SK-N-SH (cell line): Measurements from ENCODE around the gene TGM2. TPM values are rescaled to one million over a fixed set of nuclear protein-coding genes. Genes with fewer than 3 reads are reported as not detected.

Experiments used
- CTCF ChIA-PET: fragments of 300-600, 350-600 bp; formaldehyde crosslinking; extraction: SDS; loops from one replicate; lab custom pipeline; 2021; lab: Yijun Ruan, JAX
- POLR2A ChIA-PET: fragments of 350-600 bp; sonication (Branson Sonifier 250); formaldehyde crosslinking; extraction: SDS; loops from one replicate; lab custom pipeline; 2020; ENCODE audit warnings: antibody characterized with exemption, inconsistent platforms; lab: Yijun Ruan, JAX
- DNase-seq: peaks from one replicate; pipeline ENCODE4 v3.0.0; 2012
- H2AFZ ChIP-seq: fragments of 200-600 bp; sonication (generic); 2 replicates; pipeline ENCODE4 v1.8.1; 2016; ENCODE audit warnings: antibody characterized with exemption, mild to moderate bottlenecking, low read depth
- H3F3A ChIP-seq: fragments of 200-600 bp; sonication (generic); replicated peaks from 2 replicates; pipeline ENCODE3; 2016; ENCODE audit warnings: antibody characterized with exemption, mild to moderate bottlenecking; ENCODE audit not compliant: insufficient read depth
- H3K27ac ChIP-seq, 2 experiments: fragments of 200-500 bp in 1 of 2; fragments of 200-600 bp in 1 of 2; sonication (Bioruptor generic) in 1 of 2; sonication (generic), shearing (Covaris generic) in 1 of 2; 2 replicates each; pipeline versions ENCODE4 v1.5.1 to v1.6.1; 2014 to 2016; ENCODE audit warnings: low read depth in 2 of 2, inconsistent platforms in 1 of 2, low read length in 1 of 2, mild to moderate bottlenecking in 1 of 2, mixed read lengths in 1 of 2
- H3K27me3 ChIP-seq: fragments of 200-600 bp; sonication (generic), shearing (Covaris generic); 2 replicates; pipeline ENCODE4 v1.6.1; 2016; ENCODE audit warnings: mixed run types; ENCODE audit not compliant: insufficient read depth
- H3K36me3 ChIP-seq, 2 experiments: fragments of 200-500 bp in 1 of 2; fragments of 200-600 bp in 1 of 2; sonication (Bioruptor generic) in 1 of 2; sonication (generic) in 1 of 2; replicated peaks in 1 of 2; 2 replicates each; pipeline versions ENCODE3 to v1.5.1; 2014 to 2016; ENCODE audit warnings: low read length in 1 of 2, mild to moderate bottlenecking in 1 of 2; ENCODE audit not compliant: insufficient read depth in 2 of 2, control insufficient read depth in 1 of 2
- H3K4me1 ChIP-seq, 2 experiments: fragments of 200-500 bp in 1 of 2; fragments of 200-600 bp in 1 of 2; sonication (Bioruptor generic) in 1 of 2; sonication (generic), shearing (Covaris generic) in 1 of 2; 2 replicates each; pipeline versions ENCODE4 v1.5.1 to v1.6.1; 2014 to 2016; ENCODE audit warnings: low read depth in 1 of 2, low read length in 1 of 2, mixed run types in 1 of 2; ENCODE audit not compliant: insufficient read depth in 2 of 2, control insufficient read depth in 1 of 2
- H3K4me2 ChIP-seq: fragments of 200-600 bp; sonication (generic), shearing (Covaris generic); 2 replicates; pipeline ENCODE4 v1.6.1; 2017; ENCODE audit warnings: mixed run types
- H3K4me3 ChIP-seq, 2 experiments: fragments of 200-500 bp in 1 of 2; fragments of 200-600 bp in 1 of 2; sonication (Bioruptor generic) in 1 of 2; sonication (generic), shearing (Covaris generic) in 1 of 2; 2 replicates each; pipeline versions ENCODE4 v1.5.1 to v1.8.1; 2014 to 2016; ENCODE audit warnings: low read depth in 2 of 2, inconsistent platforms in 1 of 2, low read length in 1 of 2, mild to moderate bottlenecking in 1 of 2, mixed read lengths in 1 of 2, moderate library complexity in 1 of 2
- H3K79me2 ChIP-seq: fragments of 200-600 bp; sonication (generic); 2 replicates; pipeline ENCODE4 v1.8.1; 2017; ENCODE audit warnings: mild to moderate bottlenecking; ENCODE audit not compliant: insufficient read depth
- H3K9ac ChIP-seq: fragments of 200-600 bp; sonication (generic); 2 replicates; pipeline ENCODE4 v1.6.1; 2017; ENCODE audit warnings: mixed run types
- H3K9me2 ChIP-seq: fragments of 200-600 bp; sonication (generic); 2 replicates; pipeline ENCODE4 v1.6.1; 2017; ENCODE audit warnings: mixed run types
- H3K9me3 ChIP-seq: fragments of 200-600 bp; sonication (generic); 2 replicates; pipeline ENCODE4 v1.6.1; 2017; ENCODE audit warnings: mixed run types, mild to moderate bottlenecking, moderate library complexity
- H4K20me1 ChIP-seq: fragments of 200-600 bp; sonication (generic); 2 replicates; pipeline ENCODE4 v1.6.1; 2017; ENCODE audit warnings: mild to moderate bottlenecking, mixed run types; ENCODE audit not compliant: insufficient read depth
- CHD2 ChIP-seq: fragments of 150-350 bp; IDR thresholded peaks from 2 replicates; pipeline ENCODE4 v1.6.1; 2018; ENCODE audit warnings: low read length; ENCODE audit not compliant: partially characterized antibody
- EP300 ChIP-seq, 2 experiments: IDR thresholded peaks; 2 replicates each; pipeline versions ENCODE4 v1.4.0 to v1.6.1; 2012; ENCODE audit warnings: borderline replicate concordance in 1 of 2, low read depth in 1 of 2, low read length in 1 of 2
- FOSL2 ChIP-seq: IDR thresholded peaks from 2 replicates; pipeline ENCODE4 v1.4.0; 2012; ENCODE audit warnings: low read depth, mild to moderate bottlenecking, moderate library complexity, borderline replicate concordance
- FOXJ3 ChIP-seq: sonication (generic); formaldehyde crosslinking; IDR thresholded peaks from 2 replicates; pipeline ENCODE4 v1.5.1; 2020; ENCODE audit warnings: mild to moderate bottlenecking, missing genetic modification reagents
- GABPA ChIP-seq: IDR thresholded peaks from 2 replicates; pipeline ENCODE4 v1.4.0; 2012; ENCODE audit warnings: low read depth, mild to moderate bottlenecking
- GATA2 ChIP-seq: sonication (generic); formaldehyde crosslinking; IDR thresholded peaks from 2 replicates; pipeline ENCODE4 v1.5.0; 2020; ENCODE audit warnings: mild to moderate bottlenecking, missing genetic modification reagents
- IRF3 ChIP-seq: fragments of 150-350 bp; IDR thresholded peaks from 2 replicates; pipeline ENCODE4 v1.6.1; 2016; ENCODE audit warnings: mild to moderate bottlenecking, low read depth, low read length
- MAX ChIP-seq: IDR thresholded peaks from 2 replicates; pipeline ENCODE4 v1.4.0; 2012; ENCODE audit warnings: low read depth
- MEF2A ChIP-seq: IDR thresholded peaks from 2 replicates; pipeline ENCODE4 v1.4.0; 2012; ENCODE audit warnings: low read depth, borderline replicate concordance
- NFIC ChIP-seq: IDR thresholded peaks from 2 replicates; pipeline ENCODE4 v1.4.0; 2012; ENCODE audit warnings: borderline replicate concordance
- NRF1 ChIP-seq: IDR thresholded peaks from 2 replicates; pipeline ENCODE4 v1.6.1; 2012; ENCODE audit warnings: low read depth, mild to moderate bottlenecking, low read length
- RAD21 ChIP-seq: IDR thresholded peaks from 2 replicates; pipeline ENCODE4 v1.6.1; 2012; ENCODE audit warnings: mild to moderate bottlenecking, low read length
- RCOR1 ChIP-seq: fragments of 150-350 bp; IDR thresholded peaks from 2 replicates; pipeline ENCODE4 v1.6.1; 2017; ENCODE audit warnings: antibody characterized with exemption, low read length
- REST ChIP-seq: IDR thresholded peaks from 2 replicates; pipeline ENCODE4 v1.6.1; 2012; ENCODE audit warnings: mild to moderate bottlenecking, low read depth, low read length, moderate library complexity
- RFX5 ChIP-seq: IDR thresholded peaks from 2 replicates; pipeline ENCODE4 v1.6.1; 2012; ENCODE audit warnings: mild to moderate bottlenecking, improper control_type of control experiment, low read length
- SIN3A ChIP-seq: IDR thresholded peaks from 2 replicates; pipeline ENCODE4 v1.6.1; 2012; ENCODE audit warnings: low read depth, mild to moderate bottlenecking, low read length, moderate library complexity, borderline replicate concordance
- SMC3 ChIP-seq: IDR thresholded peaks from 2 replicates; pipeline ENCODE4 v1.6.1; 2012; ENCODE audit warnings: low read depth, low read length, improper control_type of control experiment
- TEAD4 ChIP-seq: IDR thresholded peaks from 2 replicates; pipeline ENCODE4 v1.4.0; 2012; ENCODE audit warnings: mild to moderate bottlenecking, borderline replicate concordance; ENCODE audit not compliant: insufficient read depth
- USF2 ChIP-seq: fragments of 150-350 bp; IDR thresholded peaks from 2 replicates; pipeline ENCODE4 v1.6.1; 2017; ENCODE audit warnings: antibody characterized with exemption, low read length, low read depth, borderline replicate concordance
- YY1 ChIP-seq: IDR thresholded peaks from 2 replicates; pipeline ENCODE4 v1.4.0; 2012; ENCODE audit warnings: low read depth, mild to moderate bottlenecking
- WGBS: methylation state at CpG from one replicate; pipeline ENCODE4 v1.1.6; 2017; ENCODE audit warnings: low lambda C conversion rate; 5-methylcytosine and 5-hydroxymethylcytosine counted together
- polyA plus RNA-seq, 3 experiments: library from polyadenylated mRNA; depleted of rRNA; stranded (reverse); fragments of >200 nt; gene quantifications; 2 replicates each; pipeline ENCODE4 v1.2.3, GENCODE V29; 2012
- TF ChIP-seq, protein P1 (sequence below): IDR thresholded peaks from 2 replicates; pipeline ENCODE4 v1.4.0; 2012; ENCODE audit warnings: low read depth, borderline replicate concordance
- TF ChIP-seq, protein P2 (sequence below): IDR thresholded peaks from 2 replicates; pipeline ENCODE4; 2012
- TF ChIP-seq, protein P3 (sequence below): fragments of 200-600 bp; sonication (generic); IDR thresholded peaks from 2 replicates; pipeline ENCODE4 v1.6.1; 2017; ENCODE audit warnings: antibody characterized with exemption, mild to moderate bottlenecking, moderate library complexity

Gene TGM2
- polyA plus RNA-seq, 1 of the 3 experiments (the other 2 are of a cell fraction), result 676 TPM

DNA sequence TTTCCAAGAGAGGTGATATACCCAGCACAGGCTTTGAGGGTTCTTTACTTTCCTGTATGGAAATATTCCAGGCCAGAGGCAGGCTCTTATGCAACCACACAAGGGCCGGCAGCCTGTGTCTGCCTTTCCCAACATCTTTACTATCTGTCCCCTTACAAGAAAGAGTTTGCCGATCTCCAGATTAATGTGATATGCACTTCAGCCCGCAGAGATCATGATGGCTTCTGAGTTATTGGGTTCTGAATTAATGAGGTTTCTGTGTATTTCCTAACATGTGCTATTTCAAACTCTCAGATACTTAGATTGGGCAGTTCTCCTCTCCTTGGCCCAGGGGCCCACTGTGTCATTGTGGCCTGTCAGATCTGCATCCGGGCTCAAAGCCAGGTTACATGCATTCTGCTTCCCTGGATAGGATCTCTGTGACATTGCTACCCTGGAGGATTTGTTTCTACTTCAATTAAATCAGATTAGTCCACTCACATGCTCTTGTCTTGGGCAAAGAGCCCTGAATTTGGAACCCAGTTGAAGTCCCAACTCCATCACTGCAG is 56.6 kb downstream of the TGM2 start:
- H3K79me2 ChIP-seq, result no peaks in the 10 kb centered on the region
- no peaks in the 10 kb centered on the region for H3K36me3 ChIP-seq
- H3K9me2 ChIP-seq, result no peaks in the 10 kb centered on the region
- H3K4me3 ChIP-seq, result no peak overlapping the region
- H4K20me1 ChIP-seq, result no peaks in the 10 kb centered on the region; the same call in 1 of the 2 replicates
- DNase-seq, result peak; percentile 76
- H3K27ac ChIP-seq, result peak overlapping the region; percentile 96 to 98
- H3F3A ChIP-seq, result peaks cover 37% of the 10 kb centered on the region
- H3K4me2 ChIP-seq, result peak overlapping the region; percentile 68
- ChIA-PET POLR2A (interaction anchor here (1.1 to 2.0 kb wide), 2 partner anchors 41 to 44 kb away, joined by 3 to 6 read pairs; no protein-coding TSS in a partner anchor), CTCF (interaction anchor here (1.0 to 7.0 kb wide), 6 partner anchors 18 to 113 kb away, joined by 3 to 44 read pairs (median 8); partner anchors contain the start of gene TGM2)
- H3K27me3 ChIP-seq, result no peaks in the 10 kb centered on the region
- H3K4me1 ChIP-seq, result peaks cover 34 to 44% of the 10 kb centered on the region in 2 experiments
- H2AFZ ChIP-seq, result no peak overlapping the region
- peak overlapping the region; percentile 3; the same call in 1 of the 2 replicates for H3K9ac ChIP-seq
- no peaks in the 10 kb centered on the region for H3K9me3 ChIP-seq
- 19% methylated on average over 4 of the region's 4 CpGs for WGBS
- no peak for TF ChIP-seq RFX5
- TF ChIP-seq RAD21, result peak; percentile 31; the same call in 1 of the 2 replicates
- TF ChIP-seq RCOR1, result peak; percentile 62
- no peak for TF ChIP-seq MEF2A
- TF ChIP-seq CHD2, result no peak
- peak in 1 of 2 experiments; percentile 96; a peak in 2 of 4 replicates for TF ChIP-seq EP300 (IDR thresholded peaks at IDR 0.05; ENCODE audit: borderline replicate concordance in 1 of 2, low read depth in 1 of 2, low read length in 1 of 2)
- no peak; the same call in none of the 2 replicates for TF ChIP-seq FOXJ3 (CRISPR knock-in tag)
- TF ChIP-seq REST, result no peak
- peak; percentile 86 for TF ChIP-seq NFIC
- peak; percentile 74 for TF ChIP-seq GATA2
- no peak for TF ChIP-seq USF2
- peak; percentile 33; the same call in 1 of the 2 replicates for TF ChIP-seq MAX
- no peak for TF ChIP-seq IRF3
- TF ChIP-seq, protein P1, sequence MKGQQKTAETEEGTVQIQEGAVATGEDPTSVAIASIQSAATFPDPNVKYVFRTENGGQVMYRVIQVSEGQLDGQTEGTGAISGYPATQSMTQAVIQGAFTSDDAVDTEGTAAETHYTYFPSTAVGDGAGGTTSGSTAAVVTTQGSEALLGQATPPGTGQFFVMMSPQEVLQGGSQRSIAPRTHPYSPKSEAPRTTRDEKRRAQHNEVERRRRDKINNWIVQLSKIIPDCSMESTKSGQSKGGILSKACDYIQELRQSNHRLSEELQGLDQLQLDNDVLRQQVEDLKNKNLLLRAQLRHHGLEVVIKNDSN, result no peak
- no peak for TF ChIP-seq GABPA
- TF ChIP-seq YY1, result no peak
- TF ChIP-seq, protein P2, sequence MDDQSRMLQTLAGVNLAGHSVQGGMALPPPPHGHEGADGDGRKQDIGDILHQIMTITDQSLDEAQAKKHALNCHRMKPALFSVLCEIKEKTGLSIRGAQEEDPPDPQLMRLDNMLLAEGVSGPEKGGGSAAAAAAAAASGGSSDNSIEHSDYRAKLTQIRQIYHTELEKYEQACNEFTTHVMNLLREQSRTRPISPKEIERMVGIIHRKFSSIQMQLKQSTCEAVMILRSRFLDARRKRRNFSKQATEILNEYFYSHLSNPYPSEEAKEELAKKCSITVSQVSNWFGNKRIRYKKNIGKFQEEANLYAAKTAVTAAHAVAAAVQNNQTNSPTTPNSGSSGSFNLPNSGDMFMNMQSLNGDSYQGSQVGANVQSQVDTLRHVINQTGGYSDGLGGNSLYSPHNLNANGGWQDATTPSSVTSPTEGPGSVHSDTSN, result peak; percentile 80
- TF ChIP-seq FOSL2, result 0 out of 2 replicates have a peak, but pooled peaks have one; percentile 21
- TF ChIP-seq TEAD4, result no peak; the same call in 1 of the 2 replicates
- TF ChIP-seq SMC3, result no peak; the same call in 1 of the 2 replicates
- peak; percentile 68; the same call in 1 of the 2 replicates for TF ChIP-seq SIN3A
- TF ChIP-seq NRF1, result no peak
- TF ChIP-seq, protein P3, sequence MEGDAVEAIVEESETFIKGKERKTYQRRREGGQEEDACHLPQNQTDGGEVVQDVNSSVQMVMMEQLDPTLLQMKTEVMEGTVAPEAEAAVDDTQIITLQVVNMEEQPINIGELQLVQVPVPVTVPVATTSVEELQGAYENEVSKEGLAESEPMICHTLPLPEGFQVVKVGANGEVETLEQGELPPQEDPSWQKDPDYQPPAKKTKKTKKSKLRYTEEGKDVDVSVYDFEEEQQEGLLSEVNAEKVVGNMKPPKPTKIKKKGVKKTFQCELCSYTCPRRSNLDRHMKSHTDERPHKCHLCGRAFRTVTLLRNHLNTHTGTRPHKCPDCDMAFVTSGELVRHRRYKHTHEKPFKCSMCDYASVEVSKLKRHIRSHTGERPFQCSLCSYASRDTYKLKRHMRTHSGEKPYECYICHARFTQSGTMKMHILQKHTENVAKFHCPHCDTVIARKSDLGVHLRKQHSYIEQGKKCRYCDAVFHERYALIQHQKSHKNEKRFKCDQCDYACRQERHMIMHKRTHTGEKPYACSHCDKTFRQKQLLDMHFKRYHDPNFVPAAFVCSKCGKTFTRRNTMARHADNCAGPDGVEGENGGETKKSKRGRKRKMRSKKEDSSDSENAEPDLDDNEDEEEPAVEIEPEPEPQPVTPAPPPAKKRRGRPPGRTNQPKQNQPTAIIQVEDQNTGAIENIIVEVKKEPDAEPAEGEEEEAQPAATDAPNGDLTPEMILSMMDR, result no peak
